Neuronal stem cell (in vitro differentiated cells): ENCODE data around the gene DEPP1.

Experiments used
- DNase-seq: peaks from one replicate; pipeline ENCODE4 v3.0.0-alpha.2; 2013; ENCODE audit warnings: low spot score
- H2AFZ ChIP-seq: one replicate; pipeline ENCODE4 v1.6.1; 2013; ENCODE audit warnings: mild to moderate bottlenecking, low read length, inconsistent platforms
- H2AK5ac ChIP-seq: 2 replicates; pipeline ENCODE4 v1.6.1; 2013; ENCODE audit warnings: low read depth, mild to moderate bottlenecking, inconsistent platforms, low read length, moderate library complexity, mixed read lengths
- H2BK120ac ChIP-seq: 2 replicates; pipeline ENCODE4 v1.6.1; 2013; ENCODE audit warnings: low read depth, mild to moderate bottlenecking, inconsistent platforms, low read length, moderate library complexity, mixed read lengths
- H2BK12ac ChIP-seq: one replicate; pipeline ENCODE4 v1.6.1; 2013; ENCODE audit warnings: low read length, inconsistent platforms
- H2BK15ac ChIP-seq: 2 replicates; pipeline ENCODE4 v1.6.1; 2013; ENCODE audit warnings: mild to moderate bottlenecking, low read length, inconsistent platforms, mixed read lengths
- H2BK5ac ChIP-seq: one replicate; pipeline ENCODE4 v1.6.1; 2013; ENCODE audit warnings: inconsistent platforms, mild to moderate bottlenecking, low read length, moderate library complexity
- H3K14ac ChIP-seq: one replicate; pipeline ENCODE4 v1.6.1; 2013; ENCODE audit warnings: low read length, inconsistent platforms
- H3K18ac ChIP-seq: 2 replicates; pipeline ENCODE4 v1.6.1; 2013; ENCODE audit warnings: low read length, inconsistent platforms
- H3K23ac ChIP-seq: 2 replicates; pipeline ENCODE4 v1.6.1; 2013; ENCODE audit warnings: low read depth, mild to moderate bottlenecking, mixed read lengths, low read length, inconsistent platforms; ENCODE audit not compliant: poor library complexity
- H3K27ac ChIP-seq: replicated peaks from 3 replicates; pipeline ENCODE4 v1.5.1; 2013; ENCODE audit warnings: low read length, inconsistent platforms
- H3K27me3 ChIP-seq, 3 experiments: 2 replicates each; pipeline ENCODE4 v1.6.1; 2013; ENCODE audit warnings: low read length in 3 of 3, mild to moderate bottlenecking in 2 of 3, inconsistent platforms in 1 of 3, low read depth in 1 of 3, mixed read lengths in 1 of 3, moderate library complexity in 1 of 3; ENCODE audit not compliant: control insufficient read depth in 3 of 3, insufficient read depth in 3 of 3
- H3K36me3 ChIP-seq, 2 donors: replicated peaks in 1 of 2; 2 replicates each; pipeline ENCODE4 v1.6.1; 2013; ENCODE audit warnings: low read length in 2 of 2; ENCODE audit not compliant: control insufficient read depth in 2 of 2, insufficient read depth in 2 of 2
- H3K4ac ChIP-seq: 2 replicates; pipeline ENCODE4 v1.6.1; 2013; ENCODE audit warnings: inconsistent platforms, mild to moderate bottlenecking, low read length, moderate library complexity
- H3K4me1 ChIP-seq, 2 donors: 1 replicate in 1 of 2; 2 replicates in 1 of 2; pipeline ENCODE4 v1.6.1; 2013; ENCODE audit warnings: low read length in 2 of 2, low read depth in 1 of 2; ENCODE audit not compliant: control insufficient read depth in 2 of 2, insufficient read depth in 1 of 2
- H3K4me2 ChIP-seq: one replicate; pipeline ENCODE4 v1.6.1; 2013; ENCODE audit warnings: mild to moderate bottlenecking, low read length, inconsistent platforms; ENCODE audit not compliant: insufficient read depth, poor library complexity, severe bottlenecking
- H3K4me3 ChIP-seq, 2 donors: 2 replicates each; pipeline ENCODE4 v1.5.1; 2013; ENCODE audit warnings: low read length in 2 of 2, mild to moderate bottlenecking in 2 of 2, inconsistent platforms in 1 of 2, moderate library complexity in 1 of 2
- H3K79me1 ChIP-seq: one replicate; pipeline ENCODE4 v1.6.1; 2013; ENCODE audit warnings: low read depth, mild to moderate bottlenecking, inconsistent platforms, low read length, moderate library complexity
- H3K9ac ChIP-seq: one replicate; pipeline ENCODE4 v1.6.1; 2013; ENCODE audit warnings: mild to moderate bottlenecking, low read depth, low read length, inconsistent platforms; ENCODE audit not compliant: poor library complexity
- H3K9me3 ChIP-seq, 2 donors: replicated peaks in 1 of 2; 2 replicates each; pipeline versions ENCODE3 to v1.6.1; 2013; ENCODE audit warnings: low read length in 2 of 2, mild to moderate bottlenecking in 2 of 2, inconsistent platforms in 1 of 2, low read depth in 1 of 2, mixed read lengths in 1 of 2, moderate library complexity in 1 of 2; ENCODE audit not compliant: control insufficient read depth in 2 of 2, insufficient read depth in 1 of 2
- H4K8ac ChIP-seq: one replicate; pipeline ENCODE4 v1.6.1; 2013; ENCODE audit warnings: low read depth, mild to moderate bottlenecking, inconsistent platforms, low read length, moderate library complexity
- H4K91ac ChIP-seq: one replicate; pipeline ENCODE4 v1.6.1; 2013; ENCODE audit warnings: low read length, low read depth, mild to moderate bottlenecking, inconsistent platforms; ENCODE audit not compliant: poor library complexity
- WGBS, 2 donors: extraction: QIAGEN DNeasy Blood & Tissue Kit; methylation state at CpG; one replicate each; pipeline ENCODE4 v1.1.7; 2013; ENCODE audit warnings: missing lambda C conversion rate in 2 of 2, mixed read lengths in 1 of 2; ENCODE audit not compliant: insufficient read length in 2 of 2, insufficient replicate concordance in 1 of 2; ENCODE audit errors: extremely low coverage in 2 of 2; 5-methylcytosine and 5-hydroxymethylcytosine counted together

The DEPP1 gene

GRCh38 chr10:44986179-44986578, 7.6 kb upstream of the DEPP1 start:
- no peaks in the 10 kb centered on the region for H3K9me3 ChIP-seq
- no peak overlapping the region for H2BK5ac ChIP-seq
- peaks cover 0 to 2% (median 0%) of the 10 kb centered on the region in 3 experiments for H3K27me3 ChIP-seq
- H4K91ac ChIP-seq: no peak overlapping the region
- H2BK120ac ChIP-seq: no peak overlapping the region
- H2AK5ac ChIP-seq: no peak overlapping the region
- no peaks in the 10 kb centered on the region for H3K79me1 ChIP-seq
- H2BK15ac ChIP-seq: no peak overlapping the region
- H3K36me3 ChIP-seq: no peaks in the 10 kb centered on the region
- no peak overlapping the region for H3K4me3 ChIP-seq
- H2AFZ ChIP-seq: no peak overlapping the region
- no peak overlapping the region for H3K4ac ChIP-seq
- DNase-seq: no peak
- no peak overlapping the region for H4K8ac ChIP-seq
- no peak overlapping the region for H3K27ac ChIP-seq
- H3K4me1 ChIP-seq: peaks cover 0 to 12% of the 10 kb centered on the region in 2 donors
- no peak overlapping the region for H3K14ac ChIP-seq
- H3K4me2 ChIP-seq: no peak overlapping the region
- no CpG with 5 or more reads among the region's 3 CpGs for WGBS, 2 donors
- no peak overlapping the region for H3K9ac ChIP-seq
- H3K18ac ChIP-seq: no peak overlapping the region
- H2BK12ac ChIP-seq: no peak overlapping the region
- H3K23ac ChIP-seq: no peak overlapping the region

- Histone ChIP-seq H4K8ac (no peak overlapping the region), H3K36me3 (no peaks in the 10 kb centered on the region), H3K4me3 (no peak overlapping the region), H3K23ac (no peak overlapping the region), H3K4ac (no peak overlapping the region), H2AK5ac (no peak overlapping the region), H3K4me1 (peaks cover 3 to 8% of the 10 kb centered on the region in 2 donors), H3K27ac (no peak overlapping the region), H3K14ac (no peak overlapping the region), H3K27me3 (peaks cover 0 to 2% (median 0%) of the 10 kb centered on the region in 3 experiments), H2BK120ac (no peak overlapping the region), H3K9me3 (no peaks in the 10 kb centered on the region), H3K79me1 (no peaks in the 10 kb centered on the region), H2BK12ac (no peak overlapping the region), H4K91ac (no peak overlapping the region), H2BK15ac (no peak overlapping the region), H2AFZ (no peak overlapping the region), H2BK5ac (no peak overlapping the region), H3K18ac (no peak overlapping the region), H3K4me2 (no peak overlapping the region), H3K9ac (no peak overlapping the region)
- DNase-seq: no peak
- no CpG with 5 or more reads among the region's 9 CpGs for WGBS, 2 donors
These were observed 6.6 kb upstream of the DEPP1 start for GRCh38 chr10:44985175-44985681.

DNA sequence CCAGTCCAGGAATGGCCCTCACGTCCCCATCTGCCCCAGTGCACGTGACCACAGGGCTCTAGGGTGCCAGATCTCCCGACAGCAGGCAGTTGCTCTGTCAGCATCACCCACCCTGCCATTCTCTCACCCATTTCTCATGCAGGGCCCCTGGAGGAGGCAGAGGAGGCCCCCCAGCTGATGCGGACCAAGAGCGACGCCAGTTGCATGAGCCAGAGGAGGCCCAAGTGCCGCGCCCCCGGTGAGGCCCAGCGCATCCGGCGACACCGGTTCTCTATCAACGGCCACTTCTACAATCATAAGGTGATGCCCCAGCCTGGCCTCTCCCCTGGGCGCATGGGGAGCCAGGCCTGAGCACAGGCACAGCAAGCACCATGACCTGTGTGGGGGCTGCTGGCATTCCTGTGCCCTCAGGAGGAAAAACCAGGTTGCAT, 6.1 kb upstream of the DEPP1 start:
- Histone ChIP-seq H3K23ac (peak overlapping the region; percentile 12), H4K8ac (no peak overlapping the region), H3K4me1 (peaks cover 7 to 11% of the 10 kb centered on the region in 2 donors), H4K91ac (no peak overlapping the region), H3K27ac (no peak overlapping the region), H2BK120ac (no peak overlapping the region), H3K79me1 (no peaks in the 10 kb centered on the region), H3K4me3 (no peak overlapping the region), H2BK12ac (no peak overlapping the region), H3K18ac (peak overlapping the region; percentile 51), H3K4ac (no peak overlapping the region), H2BK15ac (no peak overlapping the region), H2AFZ (no peak overlapping the region), H3K4me2 (no peak overlapping the region), H3K14ac (peak overlapping the region; percentile 43), H2AK5ac (peak overlapping the region; percentile 71), H2BK5ac (no peak overlapping the region), H3K9me3 (no peaks in the 10 kb centered on the region), H3K27me3 (peaks cover 0 to 2% (median 0%) of the 10 kb centered on the region in 3 experiments), H3K9ac (no peak overlapping the region), H3K36me3 (no peaks in the 10 kb centered on the region)
- WGBS, 2 donors: no CpG with 5 or more reads among the region's 15 CpGs
- no peak for DNase-seq

DNA sequence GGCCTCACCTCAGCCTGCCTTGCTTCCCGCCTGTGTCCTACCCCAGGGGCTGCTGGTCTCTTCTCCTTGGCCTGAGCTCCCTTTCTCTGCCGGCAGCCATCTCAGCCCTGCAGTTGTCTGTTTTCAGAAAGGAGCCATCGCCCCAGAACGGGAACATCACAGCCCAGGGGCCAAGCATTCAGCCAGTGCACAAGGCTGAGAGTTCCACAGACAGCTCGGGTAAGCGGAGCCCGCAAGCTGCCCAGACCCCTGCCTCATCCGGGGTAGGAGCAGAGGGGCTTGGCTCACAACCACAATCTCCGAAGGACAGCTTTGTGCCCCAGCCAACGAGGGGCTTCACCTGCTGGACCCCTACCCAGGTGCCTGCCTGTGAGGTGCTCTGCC, 5.3 kb upstream of the DEPP1 start:
- Histone ChIP-seq H2BK15ac (no peak overlapping the region), H2BK120ac (no peak overlapping the region), H3K4me3 (no peak overlapping the region), H2AK5ac (peak overlapping the region; percentile 71), H3K18ac (no peak overlapping the region), H2BK12ac (peak overlapping the region; percentile 44), H3K9me3 (no peaks in the 10 kb centered on the region), H3K14ac (no peak overlapping the region), H3K9ac (peak overlapping the region; percentile 52), H3K79me1 (no peaks in the 10 kb centered on the region), H3K4ac (no peak overlapping the region), H3K27me3 (peaks cover 0 to 2% (median 0%) of the 10 kb centered on the region in 3 experiments), H2BK5ac (peak overlapping the region; percentile 76), H4K91ac (no peak overlapping the region), H3K36me3 (no peaks in the 10 kb centered on the region), H3K23ac (no peak overlapping the region), H4K8ac (no peak overlapping the region), H3K4me2 (no peak overlapping the region), H3K4me1 (peaks cover 13 to 19% of the 10 kb centered on the region in 2 donors), H2AFZ (no peak overlapping the region), H3K27ac (no peak overlapping the region)
- DNase-seq: no peak
- WGBS, 2 donors: no CpG with 5 or more reads among the region's 10 CpGs
